GM21390 (cell line): ENCODE results near the gene MTFR1L.

ENCODE experiments used
- ATAC-seq: cut with Tn5 transposase; IDR thresholded peaks from one replicate; pipeline ENCODE4 v1.9.1; 2021; ENCODE audit not compliant: unreplicated experiment

MTFR1L gene

GRCh38 chr1:25819491-25820246 is at the start of gene MTFR1L:
Gene MTFR1L (plus strand): TSS chr1:25819954. CDS start chr1:25823105, 3,151 bp downstream.
- ATAC-seq: peak; percentile 83

GRCh38 chr1:25770541-25771220 is 49.1 kb upstream of the MTFR1L start:
- ATAC-seq: no peak

- ATAC-seq: no peak
Observed at GRCh38 chr1:25771221-25772114, 48.3 kb upstream of the MTFR1L start.

GRCh38 chr1:25772164-25772563 is 47.6 kb upstream of the MTFR1L start:
- no peak for ATAC-seq

- no peak for ATAC-seq
Observed at GRCh38 chr1:25772692-25773245, 47.0 kb upstream of the MTFR1L start.

- ATAC-seq: no peak
Observed at GRCh38 chr1:25773441-25774125, 46.2 kb upstream of the MTFR1L start.

- no peak for ATAC-seq
Observed at GRCh38 chr1:25774206-25774803, 45.4 kb upstream of the MTFR1L start.

- no peak for ATAC-seq
Observed at GRCh38 chr1:25774921-25775771, 44.6 kb upstream of the MTFR1L start.

GRCh38 chr1:25779388-25779787 is 40.4 kb upstream of the MTFR1L start:
- no peak for ATAC-seq

- no peak for ATAC-seq
Observed at GRCh38 chr1:25779894-25780293, 39.9 kb upstream of the MTFR1L start.

GRCh38 chr1:25780318-25781129 is 39.2 kb upstream of the MTFR1L start:
- no peak for ATAC-seq

- ATAC-seq: no peak
Observed at GRCh38 chr1:25781130-25781433, 38.7 kb upstream of the MTFR1L start.

- no peak for ATAC-seq
Observed at GRCh38 chr1:25782608-25783201, 37.0 kb upstream of the MTFR1L start.

GRCh38 chr1:25784575-25785051 is 35.1 kb upstream of the MTFR1L start:
- no peak for ATAC-seq

GRCh38 chr1:25785333-25786067 is 34.3 kb upstream of the MTFR1L start:
- no peak for ATAC-seq

GRCh38 chr1:25786887-25787759 is 32.6 kb upstream of the MTFR1L start:
- ATAC-seq: no peak
